HG03196 (cell line): ENCODE measurements around the gene SLC6A18.

ENCODE experiments used
- ATAC-seq: cut with Tn5 transposase; IDR thresholded peaks from one replicate; pipeline ENCODE4 v1.9.1; 2021; ENCODE audit not compliant: unreplicated experiment

SLC6A18 gene

GRCh38 chr5:1225081-1225480, at the start of gene SLC6A18:
Gene SLC6A18 (plus strand): TSS chr5:1225381. CDS start chr5:1225478, 97 bp downstream.
- ATAC-seq, result no peak

GRCh38 chr5:1175801-1176472, 49.2 kb upstream of the SLC6A18 start:
- no peak for ATAC-seq

GRCh38 chr5:1176473-1177391, 48.4 kb upstream of the SLC6A18 start:
- ATAC-seq, result no peak

- no peak for ATAC-seq
Observed at GRCh38 chr5:1177826-1178528, 47.2 kb upstream of the SLC6A18 start.

GRCh38 chr5:1178529-1179382, 46.4 kb upstream of the SLC6A18 start:
- ATAC-seq, result no peak

- no peak for ATAC-seq
Observed at GRCh38 chr5:1179383-1179715, 45.8 kb upstream of the SLC6A18 start.

GRCh38 chr5:1180096-1180495, 45.1 kb upstream of the SLC6A18 start:
- no peak for ATAC-seq

- ATAC-seq, result no peak
Observed at GRCh38 chr5:1180841-1181271, 44.3 kb upstream of the SLC6A18 start.

- ATAC-seq, result no peak
Observed at GRCh38 chr5:1181451-1182359, 43.5 kb upstream of the SLC6A18 start.

GRCh38 chr5:1182360-1182632, 42.9 kb upstream of the SLC6A18 start:
- no peak for ATAC-seq

- no peak for ATAC-seq
Observed at GRCh38 chr5:1182633-1183423, 42.4 kb upstream of the SLC6A18 start.

GRCh38 chr5:1183424-1184162, 41.6 kb upstream of the SLC6A18 start:
- ATAC-seq, result no peak

GRCh38 chr5:1184163-1184470, 41.1 kb upstream of the SLC6A18 start:
- ATAC-seq, result no peak

- ATAC-seq, result no peak
Observed at GRCh38 chr5:1184481-1184880, 40.7 kb upstream of the SLC6A18 start.

- no peak for ATAC-seq
Observed at GRCh38 chr5:1185038-1185627, 40.0 kb upstream of the SLC6A18 start.

GRCh38 chr5:1185629-1186350, 39.4 kb upstream of the SLC6A18 start:
- ATAC-seq, result no peak

- no peak for ATAC-seq
Observed at GRCh38 chr5:1186351-1187233, 38.6 kb upstream of the SLC6A18 start.
